KBM-7 (cell line): ENCODE data around the gene EGFL7.

Experiments
- DNase-seq: peaks from one replicate; pipeline ENCODE4 v3.0.0-alpha.2; 2015
- in situ Hi-C: fragments of 300-500 bp; cut with MboI; formaldehyde crosslinking; loops from 2 replicates; pipeline ENCODE4 v1.14.3; 2020; ENCODE audit warnings: low sequenced_read_pairs, low pct_unique_long_range_greater_than_20kb, mixed read lengths

EGFL7 gene

DNA sequence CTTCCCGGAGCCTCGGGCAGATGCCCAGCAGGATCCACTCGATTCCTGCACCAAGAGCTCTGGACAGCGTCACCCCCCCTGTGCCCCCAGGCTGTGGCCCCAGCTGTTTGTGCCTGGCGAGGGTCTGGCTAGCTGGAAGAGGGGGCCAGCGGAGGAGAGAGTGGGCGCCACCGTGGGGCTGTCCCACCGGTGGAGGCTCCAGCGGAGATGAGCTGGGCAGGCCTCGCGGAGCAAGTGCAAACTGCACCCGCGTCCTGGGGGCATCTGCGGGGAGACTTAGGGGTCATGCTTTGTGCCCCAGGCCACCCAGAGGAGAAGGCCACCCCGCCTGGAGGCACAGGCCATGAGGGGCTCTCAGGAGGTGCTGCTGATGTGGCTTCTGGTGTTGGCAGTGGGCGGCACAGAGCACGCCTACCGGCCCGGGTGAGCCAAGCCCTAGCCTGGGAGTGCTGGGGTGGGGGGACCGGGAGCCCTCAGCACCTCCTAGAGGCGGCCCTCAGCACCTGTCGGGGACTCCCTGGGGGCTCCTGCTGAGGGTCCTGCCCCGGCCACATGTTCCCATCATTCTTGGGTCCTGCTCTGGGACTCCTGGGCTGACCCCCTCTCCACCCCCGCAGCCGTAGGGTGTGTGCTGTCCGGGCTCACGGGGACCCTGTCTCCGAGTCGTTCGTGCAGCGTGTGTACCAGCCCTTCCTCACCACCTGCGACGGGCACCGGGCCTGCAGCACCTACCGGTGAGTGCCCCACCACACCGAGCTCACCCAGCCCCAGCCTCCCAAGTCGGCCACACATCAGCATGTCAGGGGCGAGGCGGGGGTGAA is 5.4 kb downstream of the EGFL7 start:
- in situ Hi-C loops = no loop called here
- no peak for DNase-seq

DNA sequence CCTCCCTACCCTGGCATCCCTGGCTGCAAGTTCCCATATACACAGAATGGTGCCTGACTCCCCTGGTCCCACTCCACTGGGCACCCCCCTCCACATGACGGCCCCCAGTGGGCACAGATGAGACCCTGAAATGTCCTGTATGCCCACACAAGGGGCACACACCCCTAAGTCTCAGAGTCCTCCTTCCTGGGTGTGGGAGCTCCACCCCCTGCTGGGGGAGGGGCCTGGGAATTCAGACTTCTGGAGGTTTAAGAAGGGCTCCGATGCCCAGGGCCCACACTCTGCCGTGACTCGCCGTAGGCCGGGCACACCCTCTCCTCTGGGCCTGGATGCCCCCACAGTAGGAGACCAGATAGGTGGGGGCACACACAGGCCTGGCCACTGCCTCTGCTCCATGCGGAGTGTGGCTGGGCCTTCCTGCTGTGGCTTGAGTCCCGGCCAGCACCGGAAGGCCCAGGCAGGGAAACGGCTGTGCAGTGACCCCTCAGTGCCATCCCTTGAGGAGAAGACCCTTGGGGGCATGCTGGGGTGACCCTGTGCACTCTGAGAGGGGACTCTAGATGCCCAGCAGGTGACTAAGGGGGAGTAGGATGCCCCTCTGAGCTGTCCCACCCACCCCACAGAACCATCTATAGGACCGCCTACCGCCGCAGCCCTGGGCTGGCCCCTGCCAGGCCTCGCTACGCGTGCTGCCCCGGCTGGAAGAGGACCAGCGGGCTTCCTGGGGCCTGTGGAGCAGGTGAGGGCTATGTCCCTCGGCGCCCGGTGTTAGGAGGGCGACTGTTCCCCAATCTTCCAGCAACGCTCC is 6.5 kb downstream of the EGFL7 start:
- in situ Hi-C loops = no loop called here
- no peak for DNase-seq

DNA sequence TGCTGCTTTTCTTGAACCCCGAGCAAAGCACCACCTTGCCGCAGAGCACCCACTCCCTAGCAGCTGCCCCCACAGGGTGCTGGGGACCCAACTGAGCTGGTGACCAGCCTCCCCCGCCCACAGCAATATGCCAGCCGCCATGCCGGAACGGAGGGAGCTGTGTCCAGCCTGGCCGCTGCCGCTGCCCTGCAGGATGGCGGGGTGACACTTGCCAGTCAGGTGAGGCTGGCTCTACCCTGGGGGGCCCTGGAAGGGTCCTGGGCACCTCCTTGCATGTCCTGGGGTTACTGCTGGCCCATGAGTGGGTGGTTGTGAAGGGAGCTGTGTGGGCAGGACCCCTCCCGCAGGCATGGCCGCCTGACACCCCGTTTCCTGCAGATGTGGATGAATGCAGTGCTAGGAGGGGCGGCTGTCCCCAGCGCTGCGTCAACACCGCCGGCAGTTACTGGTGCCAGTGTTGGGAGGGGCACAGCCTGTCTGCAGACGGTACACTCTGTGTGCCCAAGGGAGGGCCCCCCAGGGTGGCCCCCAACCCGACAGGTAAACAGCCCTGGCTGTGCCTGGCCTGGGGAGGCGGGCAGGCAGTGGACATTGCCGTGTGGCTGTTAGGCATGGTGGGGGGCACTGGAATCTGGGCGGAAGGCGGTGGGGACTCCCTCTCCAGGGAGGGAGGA is 7.2 kb downstream of the EGFL7 start:
- DNase-seq = no peak
- in situ Hi-C loops = no loop called here

GRCh38 chr9:136670576-136671253 is 8.0 kb downstream of the EGFL7 start:
- in situ Hi-C loops = no loop called here
- DNase-seq = no peak

GRCh38 chr9:136671254-136671614 is 8.5 kb downstream of the EGFL7 start:
- DNase-seq = no peak
- in situ Hi-C loops = no loop called here

DNA sequence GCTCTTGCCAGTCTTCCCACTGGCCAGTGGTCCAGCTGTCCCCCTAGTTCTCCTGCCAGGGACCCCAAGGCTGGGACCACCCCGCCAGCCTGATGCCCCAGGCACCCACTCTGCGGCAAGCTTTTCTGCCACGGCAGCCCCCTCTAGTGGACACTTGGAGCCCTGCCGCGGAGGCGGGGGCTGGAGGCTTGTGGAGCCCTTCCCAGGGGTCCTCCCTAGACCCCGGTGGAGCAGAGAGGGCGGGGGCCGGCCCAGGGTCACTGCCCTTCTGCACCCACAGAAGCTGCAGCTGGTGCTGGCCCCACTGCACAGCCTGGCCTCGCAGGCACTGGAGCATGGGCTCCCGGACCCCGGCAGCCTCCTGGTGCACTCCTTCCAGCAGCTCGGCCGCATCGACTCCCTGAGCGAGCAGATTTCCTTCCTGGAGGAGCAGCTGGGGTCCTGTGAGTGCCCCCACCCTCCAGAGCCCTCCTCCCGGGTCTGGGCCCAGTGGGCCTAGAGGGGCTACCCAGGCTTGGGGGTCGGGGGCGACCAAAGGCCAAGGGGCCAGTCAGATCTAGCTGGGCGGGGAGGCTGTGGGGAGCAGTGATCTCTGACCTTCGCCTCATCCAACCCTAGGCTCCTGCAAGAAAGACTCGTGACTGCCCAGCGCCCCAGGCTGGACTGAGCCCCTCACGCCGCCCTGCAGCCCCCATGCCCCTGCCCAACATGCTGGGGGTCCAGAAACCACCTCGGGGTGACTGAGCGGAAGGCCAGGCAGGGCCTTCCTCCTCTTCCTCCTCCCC is 9.1 kb downstream of the EGFL7 start:
- DNase-seq = no peak
- in situ Hi-C loops = no loop called here

DNA sequence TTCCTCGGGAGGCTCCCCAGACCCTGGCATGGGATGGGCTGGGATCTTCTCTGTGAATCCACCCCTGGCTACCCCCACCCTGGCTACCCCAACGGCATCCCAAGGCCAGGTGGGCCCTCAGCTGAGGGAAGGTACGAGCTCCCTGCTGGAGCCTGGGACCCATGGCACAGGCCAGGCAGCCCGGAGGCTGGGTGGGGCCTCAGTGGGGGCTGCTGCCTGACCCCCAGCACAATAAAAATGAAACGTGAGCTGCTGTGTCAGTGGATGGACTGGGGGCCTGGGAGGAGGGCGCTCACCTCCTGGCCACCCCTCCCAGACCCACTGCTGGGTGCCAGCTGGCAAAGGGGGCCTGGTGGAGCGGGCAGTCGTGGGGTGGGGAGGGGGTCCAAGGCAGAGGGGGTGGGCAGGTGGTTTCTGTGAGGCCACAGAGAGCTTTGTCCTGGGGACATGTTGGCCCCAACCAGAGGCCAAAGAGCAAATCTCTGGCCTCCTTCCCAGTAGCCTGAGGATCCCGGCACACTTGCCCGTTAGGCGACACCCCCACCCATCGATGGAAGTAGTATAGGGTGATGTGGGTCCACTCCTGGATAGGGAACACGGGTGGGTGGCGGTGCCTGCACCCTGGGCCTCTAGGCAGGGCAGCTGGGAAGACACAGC is 9.8 kb downstream of the EGFL7 start:
- in situ Hi-C loops = no loop called here
- DNase-seq = no peak

DNA sequence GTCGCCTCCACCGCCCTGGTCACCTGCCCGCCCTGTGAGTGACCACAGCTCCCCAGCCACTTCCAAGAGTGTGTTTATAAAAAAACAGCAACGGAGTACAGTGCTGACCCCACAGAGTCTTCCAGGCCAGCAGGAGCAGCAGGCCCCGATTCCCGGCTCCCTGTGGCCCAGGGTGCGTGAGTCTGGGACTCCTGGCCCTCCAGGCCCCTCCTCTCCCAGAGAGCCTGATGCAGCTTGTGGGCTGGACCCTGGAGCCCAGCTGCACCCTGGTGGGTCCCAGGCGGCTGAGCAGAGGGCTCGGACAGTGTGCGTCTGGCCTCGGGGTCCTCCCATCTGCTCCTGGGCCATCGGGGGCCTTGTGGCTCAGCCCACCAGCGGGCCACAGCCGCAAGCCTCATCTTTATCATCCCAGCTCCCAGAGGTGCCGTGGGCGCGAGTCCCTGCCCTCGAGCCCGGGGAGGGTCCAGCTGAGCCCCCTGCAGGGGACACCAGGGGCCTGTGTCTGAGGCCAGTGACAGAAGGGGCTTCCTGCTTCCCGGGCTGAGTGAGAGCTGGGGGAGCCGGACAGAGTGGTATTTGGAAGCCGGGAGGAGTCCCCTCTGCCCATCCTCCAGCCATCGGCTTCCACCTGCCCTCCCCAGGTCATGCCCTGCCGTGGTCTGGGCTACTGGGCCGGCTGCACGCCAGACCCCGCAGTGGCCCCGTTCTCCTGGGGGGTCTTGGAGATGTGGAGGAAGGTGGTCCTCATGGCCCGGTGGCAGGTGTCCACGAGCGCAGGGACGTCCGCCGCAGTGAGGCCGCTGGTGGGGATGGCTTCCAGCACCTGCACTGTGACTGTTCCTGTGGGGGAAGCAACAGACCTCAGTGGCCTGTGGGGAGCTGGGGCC is 10.6 kb downstream of the EGFL7 start:
- in situ Hi-C loops = no loop called here
- DNase-seq = no peak

DNA sequence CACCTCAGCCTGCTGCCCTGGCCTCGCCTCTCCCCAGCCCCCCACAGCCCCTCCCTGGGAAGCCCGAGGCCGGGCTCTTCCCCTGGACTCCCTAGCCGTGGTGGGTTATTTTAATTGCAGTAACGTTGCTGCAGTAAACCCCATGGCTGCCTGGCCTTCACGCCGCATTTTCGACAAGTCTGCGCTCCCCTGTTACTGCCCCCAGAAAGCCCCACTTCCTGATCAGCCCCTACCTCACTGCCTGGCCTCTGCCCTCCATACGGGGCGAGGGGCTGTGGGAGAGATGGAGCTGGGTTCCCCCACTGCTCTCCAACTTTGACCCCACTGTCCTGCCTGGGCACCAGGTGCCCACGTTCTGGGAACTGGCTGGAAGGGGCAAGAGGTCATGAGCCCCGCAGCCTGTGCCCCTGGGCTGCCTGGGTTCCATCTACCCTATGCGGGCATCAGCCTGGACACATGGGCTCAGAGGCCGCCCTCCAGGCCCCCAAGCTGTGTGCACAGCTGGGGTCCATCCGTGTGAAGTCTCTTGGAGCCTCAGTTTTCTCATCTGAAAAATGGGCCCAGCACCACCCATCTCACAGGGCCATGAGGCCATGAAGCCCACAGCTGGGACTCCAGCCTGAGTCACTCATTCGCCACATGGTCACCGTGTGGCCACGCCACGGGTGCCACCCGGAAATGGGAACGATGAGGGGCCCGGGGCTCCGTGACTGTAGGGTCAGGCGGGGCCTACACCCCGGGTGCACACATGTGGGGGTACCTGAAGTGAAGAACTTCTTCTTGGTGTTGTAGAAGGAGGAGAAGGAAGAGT is 11.5 kb downstream of the EGFL7 start:
- no peak for DNase-seq
- in situ Hi-C loops = no loop called here

GRCh38 chr9:136674786-136675349 is 12.2 kb downstream of the EGFL7 start:
- DNase-seq = no peak
- in situ Hi-C loops = no loop called here

DNA sequence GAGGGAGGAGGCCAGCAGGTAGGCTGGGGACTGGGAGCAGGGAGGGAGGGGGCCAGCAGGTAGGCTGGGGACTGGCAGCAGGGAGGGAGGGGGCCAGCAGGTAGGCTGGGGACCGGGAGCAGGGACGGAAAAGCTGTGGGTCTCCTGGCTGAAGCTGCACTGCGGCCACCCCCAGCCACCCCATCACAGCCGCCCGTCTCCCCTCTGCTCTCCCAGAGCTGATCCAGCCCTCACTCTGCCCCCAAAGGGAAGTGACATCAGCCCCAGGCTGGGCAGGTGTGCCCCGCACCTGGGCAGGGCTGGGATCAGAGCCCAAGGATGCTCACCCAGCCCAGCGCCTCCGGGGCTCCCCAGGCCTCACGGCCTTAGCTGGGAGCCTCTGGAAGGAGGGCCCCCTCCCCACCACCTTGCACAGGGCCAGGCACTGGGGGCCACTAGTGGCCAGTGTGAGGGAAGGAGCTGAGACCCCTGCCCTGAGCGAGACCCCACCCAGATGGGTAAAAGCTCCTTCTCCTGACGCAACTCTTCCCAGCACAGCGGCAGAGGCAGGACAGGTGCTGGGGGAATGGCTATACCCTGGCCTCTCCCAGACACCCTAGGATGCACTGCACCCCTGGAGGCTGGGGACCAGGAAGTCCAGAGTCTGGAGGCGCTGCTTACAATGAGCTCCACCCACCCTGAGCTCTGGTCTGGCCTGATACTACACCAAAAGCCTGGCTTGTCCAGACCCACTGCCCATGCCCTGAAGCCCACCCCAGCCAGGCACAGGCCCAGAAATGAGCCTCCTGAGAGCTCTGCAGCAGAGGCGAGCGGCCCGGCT is 13.0 kb downstream of the EGFL7 start:
- no peak for DNase-seq
- in situ Hi-C loops = no loop called here

DNA sequence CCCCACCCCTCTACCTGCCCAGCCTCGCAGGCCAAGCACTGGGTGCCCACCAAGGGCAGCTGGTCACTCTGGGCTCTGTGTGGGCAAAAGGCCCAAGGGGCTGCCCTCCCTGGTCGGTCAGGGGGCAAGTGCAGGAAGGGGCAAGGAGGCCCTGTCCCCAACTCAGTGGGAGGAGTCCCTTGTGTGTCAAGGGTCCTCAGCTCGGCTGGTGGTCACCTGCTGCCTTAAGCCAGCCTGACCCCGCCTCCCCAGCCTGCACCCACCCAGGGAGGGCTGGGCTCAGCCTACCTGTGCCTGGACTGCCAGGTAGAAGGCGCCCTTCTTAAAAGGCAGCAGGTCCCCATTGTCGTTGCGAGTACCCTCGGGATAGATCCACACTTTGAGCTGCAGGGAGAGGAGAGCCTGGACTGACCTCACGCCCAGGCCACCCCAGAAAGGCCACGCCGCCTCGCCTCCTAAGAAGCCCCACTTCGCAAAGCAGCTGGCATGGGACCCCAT is 13.6 kb downstream of the EGFL7 start:
- no peak for DNase-seq
- in situ Hi-C loops = no loop called here

- in situ Hi-C loops = no loop called here
- no peak for DNase-seq
Measured at GRCh38 chr9:136676920-136677686, 14.4 kb downstream of the EGFL7 start.

DNA sequence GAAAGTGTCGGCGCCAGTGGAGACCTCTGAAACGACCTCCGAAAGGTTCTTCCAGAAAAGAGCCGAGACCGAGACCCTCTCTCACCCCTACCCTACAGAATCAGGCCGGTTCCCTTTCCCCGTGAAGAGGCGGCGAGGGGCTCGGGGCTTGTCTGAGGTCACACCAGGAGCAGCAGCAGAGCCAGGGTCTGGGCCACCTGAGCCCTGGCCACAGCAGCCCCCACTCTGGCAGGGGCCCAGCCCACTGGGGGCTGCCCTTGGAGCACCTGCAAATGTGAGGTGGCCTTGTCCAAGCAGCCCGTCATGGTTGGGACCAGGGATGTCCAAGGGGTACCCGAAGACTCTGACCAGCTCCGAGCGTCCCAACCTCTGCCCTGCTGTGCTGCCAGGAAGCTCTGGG is 15.3 kb downstream of the EGFL7 start:
- DNase-seq = no peak
- in situ Hi-C loops = no loop called here

GRCh38 chr9:136678624-136679023 is 15.9 kb downstream of the EGFL7 start:
- in situ Hi-C loops = no loop called here
- DNase-seq = no peak
